Transverse colon (tissue), 4 donors: ENCODE results near the gene C4BPB.

ENCODE experiments used
- EP300 ChIP-seq: sonication (generic); formaldehyde crosslinking; IDR thresholded peaks from one replicate; pipeline ENCODE4 v1.6.1; 2017; ENCODE audit warnings: antibody characterized with exemption, low read depth
- POLR2A ChIP-seq: fragments of 450-650 bp; IDR thresholded peaks from one replicate; pipeline ENCODE4 v1.6.1; 2016; ENCODE audit warnings: antibody characterized with exemption, mild to moderate bottlenecking, moderate library complexity
- POLR2AphosphoS5 ChIP-seq, 3 donors: sonication (generic); formaldehyde crosslinking; IDR thresholded peaks; one replicate each; pipeline ENCODE4 v1.6.1; 2016; ENCODE audit warnings: antibody characterized with exemption in 3 of 3
- TF ChIP-seq, protein P1 (sequence below), 5 experiments: fragments of 200-600 bp in 3 of 5; fragments of 450-650 bp in 2 of 5; sonication (generic) in 3 of 5; IDR thresholded peaks; 1 replicate in 2 of 5; 2 replicates in 3 of 5; pipeline ENCODE4 v1.5.1; 2016 to 2017; ENCODE audit warnings: antibody characterized with exemption in 5 of 5, inconsistent platforms in 3 of 5, mild to moderate bottlenecking in 2 of 5, moderate library complexity in 1 of 5

DNA sequence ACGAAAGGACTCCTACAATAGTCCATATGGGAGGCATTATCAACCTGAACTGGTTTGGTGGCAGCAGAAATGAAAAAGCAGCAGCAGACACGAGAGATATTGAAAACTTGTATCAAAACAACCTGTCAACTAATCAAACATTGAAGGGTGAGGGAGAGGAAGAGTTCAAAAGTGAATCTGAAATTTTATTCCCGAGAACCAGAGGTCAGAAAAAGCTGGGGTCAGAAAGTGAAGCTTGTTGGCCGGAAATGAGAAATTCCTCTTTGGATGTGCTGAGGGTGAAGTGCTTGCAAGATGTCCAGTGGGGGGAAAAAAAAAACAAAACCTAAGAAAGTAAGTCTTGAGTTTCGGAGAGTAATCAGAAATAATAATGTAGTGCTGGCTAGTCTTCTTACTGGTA lies 13.5 kb downstream of the C4BPB start:
- TF ChIP-seq POLR2A: no peak
- TF ChIP-seq, protein P1, sequence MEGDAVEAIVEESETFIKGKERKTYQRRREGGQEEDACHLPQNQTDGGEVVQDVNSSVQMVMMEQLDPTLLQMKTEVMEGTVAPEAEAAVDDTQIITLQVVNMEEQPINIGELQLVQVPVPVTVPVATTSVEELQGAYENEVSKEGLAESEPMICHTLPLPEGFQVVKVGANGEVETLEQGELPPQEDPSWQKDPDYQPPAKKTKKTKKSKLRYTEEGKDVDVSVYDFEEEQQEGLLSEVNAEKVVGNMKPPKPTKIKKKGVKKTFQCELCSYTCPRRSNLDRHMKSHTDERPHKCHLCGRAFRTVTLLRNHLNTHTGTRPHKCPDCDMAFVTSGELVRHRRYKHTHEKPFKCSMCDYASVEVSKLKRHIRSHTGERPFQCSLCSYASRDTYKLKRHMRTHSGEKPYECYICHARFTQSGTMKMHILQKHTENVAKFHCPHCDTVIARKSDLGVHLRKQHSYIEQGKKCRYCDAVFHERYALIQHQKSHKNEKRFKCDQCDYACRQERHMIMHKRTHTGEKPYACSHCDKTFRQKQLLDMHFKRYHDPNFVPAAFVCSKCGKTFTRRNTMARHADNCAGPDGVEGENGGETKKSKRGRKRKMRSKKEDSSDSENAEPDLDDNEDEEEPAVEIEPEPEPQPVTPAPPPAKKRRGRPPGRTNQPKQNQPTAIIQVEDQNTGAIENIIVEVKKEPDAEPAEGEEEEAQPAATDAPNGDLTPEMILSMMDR (IDR thresholded peaks at IDR 0.05): no peak
- TF ChIP-seq POLR2AphosphoS5 (IDR thresholded peaks at IDR 0.05): no peak
- TF ChIP-seq EP300: no peak
